Heart left ventricle (tissue), 16 donors: Measurements from ENCODE around the gene TMEFF2. TPM values are rescaled to one million over a fixed set of nuclear protein-coding genes. Genes with fewer than 3 reads are reported as not detected.

ENCODE experiments used
- ATAC-seq, 4 donors: fragments of 200-7000 bp; cut with Tn5 transposase; one replicate each; pipeline ENCODE4 v1.9.1; 2020 to 2022; ENCODE audit warnings: moderate library complexity in 4 of 4, mild to moderate bottlenecking in 3 of 4, moderate number of reproducible peaks in 1 of 4
- DNase-seq, 5 donors: peaks; one replicate each; pipeline ENCODE4 v3.0.0-alpha.2; 2020
- H3K27ac ChIP-seq, 12 donors: fragments of 200-600 bp; sonication (generic) in 4 of 12; one replicate each; pipeline versions ENCODE4 v1.5.0 to v1.8.0; 2016 to 2022; ENCODE audit warnings: mild to moderate bottlenecking in 2 of 12
- H3K27me3 ChIP-seq, 9 donors: fragments of 200-600 bp; sonication (generic) in 2 of 9; one replicate each; pipeline versions ENCODE4 v1.5.1 to v1.8.0; 2016 to 2022; ENCODE audit warnings: mild to moderate bottlenecking in 3 of 9
- H3K36me3 ChIP-seq, 9 donors: fragments of 200-600 bp; sonication (generic) in 2 of 9; one replicate each; pipeline versions ENCODE4 v1.5.0 to v1.8.0; 2018 to 2022; ENCODE audit warnings: mild to moderate bottlenecking in 2 of 9
- H3K4me1 ChIP-seq, 12 donors: fragments of 200-600 bp; sonication (generic) in 4 of 12; one replicate each; pipeline versions ENCODE4 v1.5.0 to v1.8.0; 2016 to 2022; ENCODE audit warnings: mild to moderate bottlenecking in 3 of 12
- H3K4me3 ChIP-seq, 12 donors: fragments of 200-600 bp; sonication (generic) in 4 of 12; one replicate each; pipeline versions ENCODE4 v1.5.0 to v1.8.0; 2017 to 2022; ENCODE audit warnings: mild to moderate bottlenecking in 9 of 12, moderate library complexity in 4 of 12
- H3K9me3 ChIP-seq, 12 donors: fragments of 200-600 bp; sonication (generic) in 4 of 12; one replicate each; pipeline versions ENCODE4 v1.5.0 to v1.8.0; 2016 to 2022; ENCODE audit warnings: mild to moderate bottlenecking in 1 of 12
- CTCF ChIP-seq, 12 donors: fragments of 200-600 bp; sonication (generic) in 4 of 12; IDR thresholded peaks; one replicate each; pipeline versions ENCODE4 v1.5.0 to v1.8.0; 2018 to 2022; ENCODE audit warnings: antibody characterized with exemption in 12 of 12, mild to moderate bottlenecking in 5 of 12
- POLR2A ChIP-seq, 2 donors: fragments of 450-650 bp; IDR thresholded peaks; one replicate each; pipeline ENCODE4 v1.6.1; 2017; ENCODE audit warnings: antibody characterized with exemption in 2 of 2, mild to moderate bottlenecking in 2 of 2, moderate library complexity in 2 of 2
- WGBS, 4 donors: extraction: QIAGEN DNeasy Blood & Tissue Kit in 2 of 4; methylation state at CpG; one replicate each; pipeline versions ENCODE4 v1.1.5 to v1.1.7; 2013 to 2018; 5-methylcytosine and 5-hydroxymethylcytosine counted together
- intact Hi-C, 10 donors: fragments of 100-400 bp; cut with DNase I; formaldehyde crosslinking; loops; one replicate each; pipeline versions ENCODE4 v1.11.1 to v1.14.2; 2022
- polyA plus RNA-seq, 2 donors: library from polyadenylated mRNA; stranded (reverse); fragments of 200-250 nt; gene quantifications; one replicate each; pipeline ENCODE4 v1.2.3, GENCODE V29; 2013
- total RNA-seq, 9 donors: library from RNA; depleted of rRNA in 2 of 9; stranded (reverse); fragments of >200 nt in 2 of 9; fragmentation: NEBNext Ultra II Directional in 3 of 9; extraction: Animal tissue kit (Norgen Biotek cat#: 25700) in 3 of 9; gene quantifications; one replicate each; pipeline versions ENCODE4 v1.1.0 to v1.2.4, GENCODE V29; 2016 to 2023
- donor health status: ischemic (EF 13 %, LVEDD 7.1; RV severe dilation, severe dysfunction).
- donor health status: healthy with polysubstance abuse.
- donor health status: DM: no; HTN: yes; CAD: no.
- donor health status: DM: no; HTN: no; CAD: no.
- donor health status: ischemic (EF 25% LVEDD 6.9; RV normal size, moderate dysfunction).
- donor health status: ischemic (EF 25% LVEDD 5.7; RV mildly dilated, moderate dysfunction).
- donor health status: healthy.
- donor health status: DM: yes; HTN: yes; CAD: no.
- donor health status: ischemic (EF 35%, LVEDD 5.7; RV mildly dilated, moderate dysfunction).
- donor health status: nonischemic (EF 11% LVEDD 7.7; RV severe dilation, severe dysfunction).
- donor health status: DM: yes; HTN: yes; CAD: no.
- donor health status: PGD.
- donor health status: ischemic (EF 29% LVEDD 5.4; RV normal size, mild dysfunction).
- donor health status: nonischemic (EF 23%, LVEDD 6.1; RV moderate dilation, normal function).

The TMEFF2 gene
- total and polyA plus RNA-seq, 11 donors = 0.08 to 0.44 (median 0.23) TPM; not detected in 7

GRCh38 chr2:192195548-192196418 lies 1.1 kb upstream of the TMEFF2 start:
- peak in 3 of 5 donors; percentile 18 to 33 (median 18) for DNase-seq
- intact Hi-C loops = no loop called here
- no peaks in the 10 kb centered on the region for H3K36me3 ChIP-seq
- TF ChIP-seq CTCF (IDR thresholded peaks at IDR 0.05) (no peak), POLR2A (IDR thresholded peaks at IDR 0.05) (no peak)
- no peaks in the 10 kb centered on the region for H3K9me3 ChIP-seq
- no peak overlapping the region for H3K27ac ChIP-seq
- peak overlapping the region; percentile 15 to 57 (median 48) for H3K4me3 ChIP-seq
- H3K4me1 ChIP-seq = peaks cover 3 to 29% (median 23%) of the 10 kb centered on the region in 12 donors
- peaks cover 44 to 100% (median 75%) of the 10 kb centered on the region in 9 donors for H3K27me3 ChIP-seq
- 1 to 3% (median 2%) methylated on average over 33 to 44 of the region's 44 CpGs for WGBS, 4 donors
- peak in 3 of 4 donors; percentile 19 to 47 (median 41) for ATAC-seq

- H3K4me3 ChIP-seq = peak overlapping the region; percentile 15 to 57 (median 48)
- no peaks in the 10 kb centered on the region for H3K36me3 ChIP-seq
- ATAC-seq = peak in 3 of 4 donors; percentile 49 to 67 (median 53)
- H3K27ac ChIP-seq = no peak overlapping the region
- peaks cover 38 to 97% (median 70%) of the 10 kb centered on the region in 9 donors for H3K27me3 ChIP-seq
- intact Hi-C loops = no loop called here
- no peak for TF ChIP-seq POLR2A (IDR thresholded peaks at IDR 0.05)
- no peak for TF ChIP-seq CTCF (IDR thresholded peaks at IDR 0.05)
- peak; percentile 6 to 61 (median 26) for DNase-seq
- peaks cover 3 to 29% (median 23%) of the 10 kb centered on the region in 12 donors for H3K4me1 ChIP-seq
- WGBS, 4 donors = 1 to 5% (median 1%) methylated on average over 20 to 48 of the region's 48 CpGs
- H3K9me3 ChIP-seq = no peaks in the 10 kb centered on the region
Measured at GRCh38 chr2:192194265-192194865, 368 bp downstream of the TMEFF2 start.

GRCh38 chr2:192190474-192190873 lies 4.3 kb downstream of the TMEFF2 start:
- Histone ChIP-seq H3K27ac (no peak overlapping the region), H3K4me3 (no peak overlapping the region), H3K4me1 (peaks cover 0 to 17% (median 11%) of the 10 kb centered on the region in 12 donors), H3K27me3 (peaks cover 14 to 75% (median 32%) of the 10 kb centered on the region in 9 donors), H3K9me3 (no peaks in the 10 kb centered on the region), H3K36me3 (no peaks in the 10 kb centered on the region)
- intact Hi-C loops = no loop called here
- no peak for ATAC-seq
- WGBS, 4 donors = 59 to 65% (median 61%) methylated on average over 1 of the region's 1 CpG
- no peak for DNase-seq
- TF ChIP-seq POLR2A (IDR thresholded peaks at IDR 0.05) (no peak), CTCF (IDR thresholded peaks at IDR 0.05) (peak in 7 of 12 donors; percentile 12 to 44 (median 26))

- DNase-seq (no peak), ATAC-seq (no peak)
- no peaks in the 10 kb centered on the region for H3K4me1 ChIP-seq
- WGBS, 4 donors = 78 to 89% (median 80%) methylated on average over 5 of the region's 5 CpGs
- H3K9me3 ChIP-seq = no peaks in the 10 kb centered on the region
- H3K27ac ChIP-seq = no peak overlapping the region
- TF ChIP-seq CTCF (IDR thresholded peaks at IDR 0.05) (no peak), POLR2A (IDR thresholded peaks at IDR 0.05) (no peak)
- H3K36me3 ChIP-seq = no peaks in the 10 kb centered on the region
- H3K27me3 ChIP-seq = peaks cover 0 to 44% (median 5%) of the 10 kb centered on the region in 9 donors
- intact Hi-C loops = no loop called here
- no peak overlapping the region for H3K4me3 ChIP-seq
Measured at GRCh38 chr2:192186806-192187205, 7.9 kb downstream of the TMEFF2 start.
